HG03460 (cell line): Measurements from ENCODE around the gene PSMF1.

Source experiments
- ATAC-seq: cut with Tn5 transposase; IDR thresholded peaks from one replicate; pipeline ENCODE4 v1.9.1; 2021; ENCODE audit not compliant: unreplicated experiment

PSMF1 gene, protein sequence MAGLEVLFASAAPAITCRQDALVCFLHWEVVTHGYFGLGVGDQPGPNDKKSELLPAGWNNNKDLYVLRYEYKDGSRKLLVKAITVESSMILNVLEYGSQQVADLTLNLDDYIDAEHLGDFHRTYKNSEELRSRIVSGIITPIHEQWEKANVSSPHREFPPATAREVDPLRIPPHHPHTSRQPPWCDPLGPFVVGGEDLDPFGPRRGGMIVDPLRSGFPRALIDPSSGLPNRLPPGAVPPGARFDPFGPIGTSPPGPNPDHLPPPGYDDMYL

DNA sequence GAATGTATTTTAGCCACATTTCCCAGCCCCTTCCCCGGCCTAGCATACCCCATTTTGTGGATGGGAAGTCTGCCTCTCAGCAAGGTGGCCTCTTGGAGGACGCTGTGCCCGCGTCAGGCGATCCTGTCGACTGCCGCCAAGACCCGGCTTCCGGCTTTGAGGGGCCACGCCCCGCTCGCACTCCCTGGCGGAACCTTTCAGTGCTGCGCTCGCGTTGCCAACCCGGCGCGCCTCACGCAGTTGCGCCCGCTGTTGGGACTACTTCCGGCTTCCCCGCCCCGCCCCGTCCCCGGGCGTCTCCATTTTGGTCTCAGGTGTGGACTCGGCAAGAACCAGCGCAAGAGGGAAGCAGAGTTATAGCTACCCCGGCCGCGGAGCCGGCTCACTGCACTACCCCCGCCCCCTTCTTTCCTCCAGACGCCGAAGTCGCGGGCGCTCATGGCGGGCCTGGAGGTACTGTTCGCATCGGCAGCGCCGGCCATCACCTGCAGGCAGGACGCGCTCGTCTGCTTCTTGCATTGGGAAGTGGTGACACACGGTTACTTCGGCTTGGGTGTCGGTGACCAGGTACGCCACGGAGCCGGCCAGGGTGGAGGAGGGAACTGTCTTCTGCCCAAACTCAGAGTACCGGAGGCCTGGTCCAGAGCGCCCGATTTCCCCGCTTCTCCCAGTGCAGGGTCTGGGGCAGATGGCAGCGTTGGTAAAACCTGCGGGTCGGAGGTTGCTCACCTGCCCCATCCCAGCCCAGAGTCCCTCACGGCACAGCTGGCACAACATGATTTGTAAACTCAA, at the start of gene PSMF1:
Gene PSMF1 (plus strand): TSS at position 267 of the 792 bp plus-strand sequence. CDS start 172 bp downstream, at position 439.
- ATAC-seq = peak; percentile 94

DNA sequence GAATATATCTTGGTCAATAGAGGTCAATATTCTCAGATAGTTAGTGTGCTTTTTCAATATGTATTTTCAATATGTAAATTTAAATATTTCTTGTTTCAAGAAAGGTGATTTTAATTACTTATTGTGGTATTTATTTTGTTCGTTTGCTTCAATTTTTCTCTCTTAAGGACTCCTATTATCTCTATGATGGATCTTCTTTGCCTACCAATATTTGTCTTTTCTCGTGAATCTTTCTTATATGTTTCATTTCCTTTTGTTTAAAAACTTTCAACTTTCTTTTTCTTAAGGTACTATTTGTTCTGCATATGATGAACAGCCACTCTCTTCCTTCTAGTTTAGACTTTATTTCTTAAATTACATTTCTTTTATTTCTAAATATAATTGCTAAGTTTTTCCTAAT, 46.1 kb upstream of the PSMF1 start:
- ATAC-seq = no peak

DNA sequence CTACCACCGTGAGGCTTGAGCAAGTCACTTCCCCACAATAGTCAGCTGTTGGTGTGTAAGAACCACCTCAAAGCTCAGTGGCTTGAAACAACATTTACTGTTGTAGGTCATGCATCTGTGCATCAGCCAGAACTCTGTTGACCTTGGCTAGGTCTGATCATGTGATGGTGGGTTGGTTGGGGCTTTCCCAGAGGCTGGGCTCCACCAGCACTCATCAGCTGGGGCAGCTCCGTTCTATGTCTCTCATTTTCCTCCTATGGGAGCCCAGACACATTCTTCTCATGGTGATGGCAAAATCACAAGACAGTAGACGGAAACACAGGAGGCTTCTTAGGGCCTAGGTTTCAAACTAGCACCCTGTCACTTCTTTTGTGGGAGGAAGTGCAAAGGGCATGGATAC, 42.8 kb upstream of the PSMF1 start:
- no peak for ATAC-seq

DNA sequence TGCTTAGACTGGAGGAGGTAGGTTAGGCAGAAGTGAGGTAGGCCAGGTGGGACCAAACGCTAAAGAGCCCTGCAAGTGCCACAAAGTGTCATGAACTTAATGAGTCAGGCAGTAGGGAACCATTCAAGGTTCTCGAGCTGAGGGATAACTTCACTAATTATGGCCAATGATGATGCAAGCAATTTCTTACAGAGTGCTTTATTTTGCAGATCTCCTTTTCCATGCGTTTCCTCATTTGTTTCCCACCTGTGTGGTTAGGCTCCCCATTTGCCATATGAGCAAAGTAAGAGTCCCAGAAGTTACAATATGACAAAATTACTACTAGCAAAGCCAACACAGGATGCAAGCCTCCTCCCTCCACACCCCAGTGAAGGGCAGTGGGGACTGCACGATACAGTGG, 36.5 kb upstream of the PSMF1 start:
- ATAC-seq = no peak

DNA sequence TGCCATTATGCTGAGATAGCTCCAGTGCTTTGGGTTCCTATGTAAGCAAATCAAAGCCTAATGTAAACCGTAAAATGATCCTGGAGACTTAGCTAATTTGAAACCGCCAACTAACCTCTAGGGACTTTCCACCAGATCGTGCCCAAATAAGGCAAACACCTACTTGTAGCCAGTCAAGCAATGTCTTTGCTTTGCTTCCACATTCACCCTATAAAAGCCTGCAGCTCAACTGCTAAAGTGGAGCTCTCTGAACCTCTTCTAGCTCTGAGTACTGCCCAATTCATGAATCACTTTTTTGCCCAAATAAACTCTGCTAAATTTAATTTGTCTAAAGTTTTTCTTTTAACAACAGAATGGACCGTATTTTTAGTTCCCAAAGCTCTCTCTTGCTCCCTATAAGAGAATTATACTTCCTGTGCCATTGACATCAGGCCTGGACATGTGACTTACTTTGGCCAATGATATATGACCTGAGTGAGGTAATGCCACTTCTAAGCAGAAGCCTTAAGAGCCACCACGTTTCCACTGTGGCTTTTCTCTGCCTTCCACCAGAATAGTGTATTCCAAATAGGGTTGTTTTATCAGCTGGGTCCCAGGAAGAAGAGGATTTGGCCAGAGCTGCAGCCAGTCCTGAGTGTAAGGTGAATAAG, 34.8 kb upstream of the PSMF1 start:
- ATAC-seq = no peak

DNA sequence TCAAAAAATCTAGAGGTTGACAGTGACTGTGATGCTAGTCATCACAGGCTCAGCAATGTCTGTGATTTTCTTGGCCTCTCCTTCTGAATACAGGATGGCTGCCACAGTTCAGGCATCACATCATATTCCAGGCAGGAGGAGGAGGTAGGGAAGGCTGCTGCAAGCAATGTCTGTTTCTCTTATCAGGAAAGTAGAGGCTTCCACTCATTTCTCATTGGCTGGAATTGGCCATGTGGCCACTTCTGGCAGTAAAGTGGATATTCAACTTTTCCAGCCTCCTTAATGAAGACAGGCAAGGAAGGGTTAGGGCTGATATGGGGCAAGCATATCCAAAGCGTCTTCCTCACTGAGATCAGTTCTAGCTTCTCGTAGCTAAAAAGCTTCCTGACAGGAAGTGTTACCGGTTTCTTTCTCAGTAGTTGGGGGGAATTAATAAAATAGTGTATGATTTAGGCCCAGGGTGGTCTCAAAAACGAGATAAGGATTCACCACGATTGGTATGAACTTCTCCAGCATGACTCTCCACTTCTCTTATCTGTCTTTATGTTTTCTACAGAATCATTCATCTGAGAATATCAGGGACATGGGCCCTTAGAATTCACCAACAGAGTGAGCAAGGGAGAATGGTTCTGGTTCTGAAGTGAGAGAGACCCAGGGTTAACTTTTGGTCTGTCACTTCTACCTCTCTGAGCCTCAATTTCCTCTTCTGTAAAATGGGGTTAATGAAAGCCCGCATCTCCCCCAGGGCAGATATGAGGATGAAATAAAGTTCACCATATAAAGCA, 32.7 kb upstream of the PSMF1 start:
- ATAC-seq = no peak

DNA sequence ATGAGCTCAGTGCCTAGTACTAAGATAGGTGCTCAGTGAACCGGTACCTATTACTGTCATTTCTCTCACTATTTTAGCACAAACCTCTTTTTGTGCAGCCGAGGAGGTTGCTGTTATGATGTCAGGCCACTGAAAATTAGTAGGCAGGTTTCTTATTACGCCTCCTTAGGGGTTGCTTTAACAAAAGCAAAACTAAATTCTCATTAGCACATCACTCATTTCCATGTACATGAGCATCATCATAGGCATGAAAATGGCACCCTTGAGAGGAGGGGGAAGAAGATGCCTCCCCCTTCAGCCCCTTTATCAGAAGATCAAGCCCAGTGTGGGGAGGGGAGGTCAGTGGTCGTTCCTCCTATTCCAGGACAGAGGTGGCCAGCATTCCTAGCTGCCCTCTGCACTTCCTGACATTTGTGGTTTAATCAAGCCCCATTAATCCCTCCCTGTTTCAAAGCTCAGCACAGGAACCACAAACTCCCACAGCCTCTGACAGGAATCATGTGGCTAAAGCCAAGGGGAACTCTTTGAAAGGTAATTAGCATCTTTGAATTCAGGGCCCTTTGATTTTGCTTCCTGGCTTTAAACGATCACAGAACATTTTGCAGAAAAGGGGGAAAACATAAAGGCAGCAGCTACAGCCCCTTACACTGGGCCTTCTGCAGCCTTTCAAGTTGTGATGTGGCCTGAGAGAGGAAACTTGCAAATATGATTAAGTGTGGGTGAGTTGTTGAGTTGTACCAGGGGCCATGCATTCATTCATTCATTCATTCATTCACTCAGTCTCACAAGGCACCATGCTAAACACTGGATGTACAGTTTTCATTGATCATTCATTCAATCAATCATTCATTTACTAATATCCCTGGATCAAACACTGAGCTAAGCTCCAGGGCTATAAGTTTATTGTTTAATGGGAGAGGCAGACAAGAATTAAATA, 31.9 kb upstream of the PSMF1 start:
- ATAC-seq = no peak

DNA sequence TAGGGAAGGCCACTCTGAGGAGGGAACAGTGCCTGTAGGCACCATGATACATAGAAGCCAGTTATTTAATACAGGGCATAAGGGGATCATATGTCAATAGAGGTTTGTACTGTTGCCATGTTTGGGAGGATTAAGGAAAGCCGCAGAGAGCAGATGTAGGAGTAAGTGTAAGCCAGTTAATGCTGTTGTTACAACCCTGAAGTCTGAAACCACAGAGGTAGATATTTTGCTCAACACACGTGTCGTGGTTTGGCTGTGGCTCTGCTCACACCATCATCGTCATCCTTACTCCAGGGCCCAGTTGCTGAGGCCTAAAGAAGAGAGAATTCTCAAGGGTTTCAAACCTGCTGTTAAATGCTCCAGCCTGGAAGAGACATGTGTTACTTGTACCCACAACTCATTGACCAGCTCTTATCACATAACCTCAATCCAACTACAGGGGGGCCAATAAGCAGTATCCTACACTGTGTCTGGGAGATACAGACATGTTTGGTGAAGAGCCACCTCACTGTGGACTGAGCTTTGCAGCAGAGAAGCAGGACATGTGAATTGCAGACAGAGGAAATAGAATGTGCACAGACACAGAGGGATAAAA, 31.0 kb upstream of the PSMF1 start:
- ATAC-seq = no peak

DNA sequence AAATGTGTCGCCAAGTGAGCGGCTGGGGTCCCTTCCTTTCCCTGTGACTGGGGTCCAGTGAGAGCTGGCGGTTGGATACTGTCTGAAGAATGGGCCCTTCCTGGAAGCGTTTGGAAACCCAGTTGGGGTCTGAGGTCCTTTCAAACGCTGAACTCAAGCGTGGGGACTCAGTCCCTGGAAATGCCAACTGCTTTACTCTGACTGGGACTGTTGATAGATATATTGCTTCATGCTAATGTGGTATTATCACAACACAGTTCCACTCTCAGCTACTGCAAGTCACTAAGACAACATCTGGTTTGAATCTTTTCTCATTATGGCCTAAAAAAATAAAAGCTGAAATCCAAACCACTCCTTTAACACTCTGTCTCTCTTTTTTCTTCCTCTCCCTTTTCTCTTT, 23.7 kb upstream of the PSMF1 start:
- no peak for ATAC-seq

DNA sequence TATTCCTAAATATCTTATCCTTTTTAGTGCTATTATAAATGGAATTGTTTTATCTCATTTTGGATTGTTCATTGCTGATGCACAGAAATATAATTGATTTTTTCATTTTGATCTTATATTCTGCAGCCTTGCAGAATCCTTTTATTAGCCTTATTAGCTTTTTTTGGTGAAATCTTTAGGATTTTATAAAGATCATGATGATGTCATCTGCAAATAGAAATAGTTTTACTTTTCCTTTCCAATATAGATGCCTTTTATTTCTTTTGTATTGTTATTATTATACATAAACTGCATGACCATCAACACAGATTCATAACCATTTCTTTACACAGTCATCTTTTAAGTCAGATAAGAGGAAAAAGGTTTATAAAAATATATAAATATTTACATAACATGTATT, 16.9 kb upstream of the PSMF1 start:
- no peak for ATAC-seq

DNA sequence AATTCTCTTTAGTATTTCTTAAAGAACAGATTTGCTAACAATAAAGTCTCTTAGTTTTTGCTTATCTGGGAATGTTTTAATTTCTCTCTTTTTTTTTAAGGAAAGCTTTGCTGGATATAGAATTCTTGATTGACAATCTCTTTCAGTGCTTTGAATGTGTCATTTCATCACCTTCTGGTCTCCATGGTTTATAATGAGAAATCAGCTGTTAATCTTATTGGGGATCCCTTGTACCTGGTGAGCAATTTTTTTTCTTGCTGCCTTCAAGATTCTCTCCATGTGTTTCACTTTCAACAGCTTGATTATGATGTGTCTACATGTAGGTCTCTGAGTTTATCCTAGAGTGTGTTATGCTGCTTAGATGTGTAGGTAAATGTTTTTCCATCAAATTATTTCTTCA, 16.4 kb upstream of the PSMF1 start:
- ATAC-seq = no peak

DNA sequence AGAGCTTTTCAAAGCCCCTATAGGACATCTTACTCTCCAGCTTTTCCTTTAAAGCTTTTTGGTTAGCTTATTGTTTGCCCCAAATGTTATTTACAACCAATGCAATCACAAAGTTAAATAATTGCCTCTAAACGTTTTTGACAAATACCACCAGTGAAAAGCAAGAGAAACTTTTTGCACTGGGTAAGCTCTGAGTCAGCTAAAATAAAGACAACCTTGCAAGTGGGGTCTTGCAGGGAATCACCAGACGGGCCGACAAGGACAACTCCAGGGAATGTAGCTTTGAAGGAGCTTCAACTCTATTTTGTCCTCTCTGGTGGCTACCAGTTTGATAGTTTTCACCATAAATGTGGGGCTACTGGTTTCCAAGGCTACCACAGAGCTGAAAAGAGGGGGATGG, 14.7 kb upstream of the PSMF1 start:
- ATAC-seq = no peak

DNA sequence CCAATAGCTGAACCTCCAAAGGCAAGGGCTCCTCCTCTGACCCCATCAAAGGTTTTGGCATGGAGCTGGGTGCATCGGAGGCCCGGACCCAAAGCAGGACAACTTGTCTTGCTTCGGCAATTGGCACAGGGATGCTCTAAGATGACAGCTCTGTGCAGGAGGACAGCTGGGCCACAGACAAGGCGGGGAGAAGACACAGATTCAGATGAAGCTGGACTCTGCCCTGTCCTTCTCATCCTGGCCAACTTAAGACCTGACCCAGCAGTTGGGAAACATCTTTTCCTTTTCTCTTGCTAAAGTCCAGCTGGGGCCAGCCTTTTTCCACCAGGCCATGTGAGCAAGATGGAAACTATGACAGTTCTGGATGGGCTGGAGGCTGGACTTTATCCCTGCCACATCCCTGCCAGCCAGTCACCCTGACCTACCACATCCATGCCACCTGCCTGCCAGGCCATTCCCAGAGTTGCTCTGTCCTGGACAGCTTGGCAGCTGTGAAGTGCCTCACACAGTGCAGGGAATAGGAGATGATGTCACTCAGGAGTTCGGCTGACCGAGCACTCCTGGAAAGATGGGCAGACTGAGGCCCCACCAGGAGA, 12.7 kb upstream of the PSMF1 start:
- no peak for ATAC-seq

DNA sequence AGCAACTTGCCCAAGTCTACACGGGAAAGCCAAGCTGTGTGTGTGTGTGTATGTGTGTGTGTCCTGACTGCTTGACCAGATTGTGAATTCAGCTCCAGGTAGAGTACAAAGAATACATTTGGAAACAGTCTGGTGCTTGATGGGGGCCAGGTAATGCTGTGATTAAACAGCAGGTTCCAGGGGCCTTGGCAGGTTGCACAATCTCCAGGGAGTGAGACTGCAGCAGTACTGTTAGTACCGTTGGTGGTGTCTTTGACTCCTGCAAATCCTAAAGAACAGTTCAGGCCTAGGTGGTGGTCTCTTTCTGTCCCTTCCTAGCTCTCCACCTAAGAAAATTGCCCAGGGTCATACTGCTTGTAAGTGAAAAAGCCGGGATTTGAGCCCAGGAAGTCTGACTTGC, 11.2 kb upstream of the PSMF1 start:
- ATAC-seq = no peak

DNA sequence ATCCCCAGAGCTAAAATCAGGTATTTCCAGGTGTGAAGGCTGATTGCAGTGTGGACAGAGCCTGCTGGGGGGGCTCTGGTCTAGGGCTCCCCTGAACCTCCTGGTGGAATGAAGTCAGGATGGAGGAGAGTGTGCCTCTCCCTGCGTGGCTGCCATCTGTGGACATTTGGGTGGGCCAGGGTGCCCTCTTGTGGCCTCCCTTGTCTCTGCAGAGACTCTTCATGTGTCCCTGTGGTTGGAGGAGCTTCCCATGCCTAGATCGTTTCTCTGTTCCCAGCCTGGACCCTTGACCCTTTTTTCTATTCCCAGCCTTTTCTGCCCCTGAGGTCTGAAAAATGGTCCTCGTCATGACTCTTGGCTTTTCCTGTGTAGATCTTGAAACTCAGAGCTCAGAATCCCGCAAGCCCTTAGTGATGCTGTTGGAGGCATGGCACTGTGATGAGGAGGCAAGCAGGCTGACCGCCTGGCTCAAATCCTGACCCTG, 9.9 kb upstream of the PSMF1 start:
- no peak for ATAC-seq

DNA sequence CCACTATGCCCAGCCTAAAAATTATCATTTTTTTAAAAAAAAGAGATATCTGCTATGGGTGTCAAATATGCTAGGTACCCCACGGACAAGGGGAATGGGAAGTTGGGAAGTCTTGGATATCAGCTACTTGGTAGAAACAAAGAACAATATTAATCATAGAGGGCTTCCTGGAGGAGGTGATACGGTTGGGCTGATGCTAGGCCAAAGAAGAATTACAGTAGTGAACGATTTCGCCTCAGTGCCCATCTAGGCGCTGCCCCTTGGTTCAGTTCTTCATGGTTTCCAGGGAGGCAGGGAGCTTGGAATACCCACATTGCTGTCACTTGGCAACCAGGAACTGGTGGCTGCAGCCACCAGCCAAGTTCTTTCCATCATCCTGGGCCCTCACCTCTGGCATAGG, 5.5 kb upstream of the PSMF1 start:
- no peak for ATAC-seq

DNA sequence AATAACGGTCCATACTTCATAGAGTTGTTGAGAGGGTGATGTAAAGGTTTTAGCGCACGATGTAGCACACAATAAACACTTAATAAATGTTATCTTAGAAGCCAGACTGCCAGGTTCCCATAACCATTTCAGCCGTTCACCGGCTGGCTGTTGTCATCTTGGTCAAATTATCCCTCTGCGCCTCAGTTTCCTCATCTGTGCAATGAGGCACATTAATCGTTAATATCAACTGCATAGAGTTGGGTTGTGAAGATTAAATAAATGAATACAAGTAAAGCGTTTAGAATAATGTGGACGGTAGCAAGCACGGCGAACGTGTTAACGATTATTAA, 432 bp upstream of the PSMF1 start:
- ATAC-seq = no peak

DNA sequence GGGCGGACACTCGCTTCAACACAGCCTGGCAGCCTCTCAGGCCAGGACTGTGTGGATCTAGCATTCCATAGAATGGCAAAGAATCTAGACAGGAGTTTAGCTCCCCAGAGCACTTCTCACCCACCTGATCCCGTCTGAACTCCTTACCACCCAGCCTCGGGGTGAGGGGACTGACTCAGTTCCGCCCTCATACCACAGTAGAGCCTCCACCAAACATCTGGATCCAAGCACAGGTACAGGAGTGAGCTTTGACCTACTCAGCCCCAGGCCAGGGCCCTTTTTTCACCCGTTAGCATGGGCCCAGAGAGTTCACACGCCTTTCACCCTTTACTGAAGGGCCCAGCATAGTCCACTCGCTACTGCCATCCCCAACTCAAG, 715 bp downstream of the PSMF1 start:
- no peak for ATAC-seq

DNA sequence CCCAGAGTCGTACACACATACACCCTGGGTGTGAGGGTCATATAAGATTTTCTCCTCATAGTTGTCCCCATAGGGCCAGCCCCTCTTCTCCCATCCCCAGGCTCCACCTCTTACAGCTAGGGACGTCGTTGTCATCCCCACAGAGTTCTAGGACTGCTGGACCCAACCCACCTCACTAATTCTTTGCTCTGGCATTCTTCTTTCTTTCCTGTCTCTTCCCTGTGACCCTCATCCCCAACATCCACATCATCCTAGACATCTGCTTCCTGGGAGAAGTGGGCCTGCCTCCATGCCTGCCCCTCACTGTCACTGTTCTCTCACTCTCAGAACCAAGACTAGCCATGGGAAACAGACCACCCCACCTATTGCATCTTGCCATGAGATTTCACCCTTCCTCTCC, 1.1 kb downstream of the PSMF1 start:
- no peak for ATAC-seq

DNA sequence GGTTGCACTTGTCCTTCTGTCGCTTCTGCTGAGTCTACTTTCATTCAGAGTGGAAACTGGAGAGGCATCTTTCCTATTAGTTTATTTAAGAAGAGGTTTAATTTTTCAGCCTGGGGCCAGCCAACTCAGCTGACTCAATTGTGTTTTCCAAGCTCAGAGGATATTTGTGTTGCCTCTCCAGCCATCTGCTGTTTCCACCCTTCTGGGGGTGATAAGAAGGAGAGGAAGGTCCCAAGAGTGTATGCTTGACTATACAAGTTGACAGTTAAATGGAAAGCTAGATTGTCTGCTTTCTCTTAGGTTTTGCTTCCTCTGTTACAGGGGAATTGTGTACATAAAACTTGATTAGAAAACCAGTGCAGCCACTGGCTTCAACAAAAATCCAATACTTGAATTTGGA, 3.0 kb downstream of the PSMF1 start:
- no peak for ATAC-seq
